ENCODE data around the gene AADACL3.

AADACL3 gene

DNA sequence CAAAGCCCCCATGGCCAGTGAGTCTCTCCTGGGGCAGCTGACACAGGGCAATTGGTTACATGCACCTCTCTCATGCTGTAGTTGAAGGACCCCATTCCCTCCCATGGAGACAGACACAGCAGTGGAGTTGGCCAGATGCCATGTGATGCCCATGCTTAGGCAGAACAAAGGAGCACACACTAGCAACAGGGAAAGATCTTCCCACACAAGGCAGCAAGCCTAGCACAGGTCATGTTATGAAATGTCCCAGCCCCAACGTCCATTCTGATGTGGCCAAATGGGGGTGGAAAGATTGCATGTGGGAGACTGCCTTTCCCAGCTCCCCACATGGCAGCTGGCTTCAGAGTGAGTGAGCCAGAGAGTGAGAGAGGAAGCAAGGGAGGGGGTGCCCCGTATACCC, 37.6 kb upstream of the AADACL3 start:
- no peak for DNase-seq (ENCODE audit: extremely low spot score)
- ChIA-PET CTCF (no interaction called here), POLR2A (no interaction called here)
- TF ChIP-seq BHLHE40 (IDR thresholded peaks at IDR 0.05; ENCODE audit: borderline replicate concordance) (no peak), L3MBTL2 (conservative IDR thresholded peaks at IDR 0.05) (no peak), FOXM1 (IDR thresholded peaks at IDR 0.05; ENCODE audit: borderline replicate concordance) (no peak), LEF1 (IDR thresholded peaks at IDR 0.05; ENCODE audit: borderline replicate concordance) (no peak), SP1 (IDR thresholded peaks at IDR 0.05) (no peak), SUZ12 (IDR thresholded peaks at IDR 0.05) (no peak), NFRKB (IDR thresholded peaks at IDR 0.05) (no peak), HDGF (IDR thresholded peaks at IDR 0.05; ENCODE audit: borderline replicate concordance) (no peak), CTBP1 (IDR thresholded peaks at IDR 0.05; ENCODE audit: borderline replicate concordance) (no peak), ZNF384 (IDR thresholded peaks at IDR 0.05) (no peak), TARDBP (IDR thresholded peaks at IDR 0.05) (no peak), FOXK2 (IDR thresholded peaks at IDR 0.05) (no peak), ARNT (IDR thresholded peaks at IDR 0.05) (no peak)
- TF ChIP-seq, protein P1, sequence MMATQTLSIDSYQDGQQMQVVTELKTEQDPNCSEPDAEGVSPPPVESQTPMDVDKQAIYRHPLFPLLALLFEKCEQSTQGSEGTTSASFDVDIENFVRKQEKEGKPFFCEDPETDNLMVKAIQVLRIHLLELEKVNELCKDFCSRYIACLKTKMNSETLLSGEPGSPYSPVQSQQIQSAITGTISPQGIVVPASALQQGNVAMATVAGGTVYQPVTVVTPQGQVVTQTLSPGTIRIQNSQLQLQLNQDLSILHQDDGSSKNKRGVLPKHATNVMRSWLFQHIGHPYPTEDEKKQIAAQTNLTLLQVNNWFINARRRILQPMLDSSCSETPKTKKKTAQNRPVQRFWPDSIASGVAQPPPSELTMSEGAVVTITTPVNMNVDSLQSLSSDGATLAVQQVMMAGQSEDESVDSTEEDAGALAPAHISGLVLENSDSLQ (IDR thresholded peaks at IDR 0.05): no peak

DNA sequence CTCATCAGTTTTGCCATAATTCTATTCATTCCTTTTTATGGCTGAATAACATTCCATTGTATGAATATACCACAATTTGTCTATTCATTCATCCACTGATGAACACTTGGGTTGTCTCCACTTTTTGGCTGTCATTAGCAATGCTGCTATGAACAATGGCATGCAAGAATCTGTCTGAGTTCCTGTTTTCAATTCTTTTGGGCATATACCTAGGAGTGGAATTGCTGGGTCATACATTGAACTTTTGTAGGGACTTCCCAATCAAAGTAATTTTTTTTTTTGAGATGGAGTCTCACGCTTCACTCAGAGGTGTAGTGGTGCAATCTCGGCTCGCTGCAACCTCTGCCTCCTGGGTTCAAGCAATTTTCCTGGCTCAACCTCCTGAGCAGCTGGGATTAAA, 37.1 kb upstream of the AADACL3 start:
- DNase-seq (ENCODE audit: extremely low spot score): no peak
- ChIA-PET CTCF (no interaction called here), POLR2A (no interaction called here)
- TF ChIP-seq ZNF384 (IDR thresholded peaks at IDR 0.05) (no peak), BHLHE40 (IDR thresholded peaks at IDR 0.05; ENCODE audit: borderline replicate concordance) (no peak), TARDBP (IDR thresholded peaks at IDR 0.05) (no peak), FOXM1 (IDR thresholded peaks at IDR 0.05; ENCODE audit: borderline replicate concordance) (no peak), SP1 (IDR thresholded peaks at IDR 0.05) (no peak), NFRKB (IDR thresholded peaks at IDR 0.05) (no peak), SUZ12 (IDR thresholded peaks at IDR 0.05) (no peak), FOXA1 (IDR thresholded peaks at IDR 0.05) (no peak)
- TF ChIP-seq, protein P1 (IDR thresholded peaks at IDR 0.05): no peak

DNA sequence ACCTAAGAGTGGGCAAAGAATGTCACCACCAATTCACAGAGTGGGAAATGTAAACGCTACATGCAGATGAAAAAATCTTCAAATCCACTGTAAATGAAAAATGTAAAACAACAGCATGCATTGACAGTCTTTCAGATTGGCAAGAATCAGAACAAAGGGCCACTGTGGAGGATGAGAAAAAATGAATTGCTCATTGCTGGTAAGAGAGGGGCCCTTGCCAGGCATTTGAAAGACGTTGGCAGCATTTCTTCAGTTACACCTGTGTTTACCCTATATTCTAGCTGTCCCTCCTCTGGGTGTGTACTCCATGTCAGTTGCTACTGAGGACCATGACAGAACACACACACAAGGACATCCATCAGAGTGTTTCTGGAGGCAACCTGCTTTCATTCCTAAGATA, 25.8 kb upstream of the AADACL3 start:
- DNase-seq (ENCODE audit: extremely low spot score): no peak
- POLR2A ChIA-PET: no interaction called here
- TF ChIP-seq SUZ12 (IDR thresholded peaks at IDR 0.05) (no peak), CTBP1 (IDR thresholded peaks at IDR 0.05; ENCODE audit: borderline replicate concordance) (no peak), FOXA1 (IDR thresholded peaks at IDR 0.05) (no peak), ZNF384 (IDR thresholded peaks at IDR 0.05) (no peak), L3MBTL2 (conservative IDR thresholded peaks at IDR 0.05) (no peak), BHLHE40 (IDR thresholded peaks at IDR 0.05; ENCODE audit: borderline replicate concordance) (no peak), HDGF (IDR thresholded peaks at IDR 0.05; ENCODE audit: borderline replicate concordance) (no peak), TARDBP (IDR thresholded peaks at IDR 0.05) (no peak), LEF1 (IDR thresholded peaks at IDR 0.05; ENCODE audit: borderline replicate concordance) (no peak), FOXM1 (IDR thresholded peaks at IDR 0.05; ENCODE audit: borderline replicate concordance) (no peak)
- TF ChIP-seq, protein P1 (IDR thresholded peaks at IDR 0.05): no peak
- CTCF ChIA-PET: no interaction called here

DNA sequence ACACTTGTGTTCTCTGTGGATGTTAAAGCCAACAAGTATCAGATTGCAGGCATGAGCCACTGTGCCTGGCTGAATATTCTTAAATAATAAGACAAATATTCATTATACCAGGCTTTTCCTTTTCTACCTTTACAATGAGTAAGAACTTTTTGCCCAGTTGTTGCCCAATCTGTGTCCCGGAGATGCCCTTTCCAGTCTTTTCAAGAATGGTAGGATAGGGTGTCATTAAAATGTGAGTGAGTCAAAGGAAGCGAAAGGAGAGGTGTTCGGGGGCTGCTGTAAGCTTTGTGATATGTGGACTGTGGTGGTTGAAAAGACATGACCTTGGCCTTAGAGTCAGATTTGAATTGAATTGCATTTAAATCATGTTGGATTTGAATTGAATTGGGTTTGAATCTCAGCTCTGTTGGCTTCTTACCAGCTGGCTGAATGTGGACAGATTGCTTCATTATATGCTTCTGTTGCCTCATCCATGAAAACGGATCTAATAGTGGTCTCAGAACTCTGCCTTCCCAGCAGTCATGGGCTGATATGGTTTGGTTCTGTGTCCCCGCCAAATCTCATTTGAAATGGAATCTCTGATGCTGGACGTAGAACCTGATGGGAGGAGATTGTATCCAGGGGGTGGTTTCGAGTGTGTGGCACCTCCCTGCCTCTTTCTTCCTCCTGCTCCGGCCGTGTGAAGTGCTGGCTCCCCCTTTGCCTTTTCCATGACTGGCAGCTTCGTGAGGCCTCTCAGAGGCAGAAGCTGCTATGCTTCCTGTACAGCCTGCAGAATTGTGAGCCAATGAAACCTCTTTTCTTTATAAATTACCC, 22.7 kb upstream of the AADACL3 start:
- TF ChIP-seq, protein P1 (IDR thresholded peaks at IDR 0.05): no peak
- no peak for TF ChIP-seq CTBP1 (IDR thresholded peaks at IDR 0.05; ENCODE audit: borderline replicate concordance)
- no peak for TF ChIP-seq FOXM1 (IDR thresholded peaks at IDR 0.05; ENCODE audit: borderline replicate concordance)
- TF ChIP-seq L3MBTL2 (conservative IDR thresholded peaks at IDR 0.05): no peak
- TF ChIP-seq NFRKB (IDR thresholded peaks at IDR 0.05): no peak
- TF ChIP-seq FOXA1 (IDR thresholded peaks at IDR 0.05): no peak
- TF ChIP-seq ZNF384 (IDR thresholded peaks at IDR 0.05): no peak
- no peak for TF ChIP-seq LEF1 (IDR thresholded peaks at IDR 0.05; ENCODE audit: borderline replicate concordance)
- no peak for TF ChIP-seq BHLHE40 (IDR thresholded peaks at IDR 0.05; ENCODE audit: borderline replicate concordance)
- CTCF ChIA-PET: no interaction called here
- no peak for DNase-seq (ENCODE audit: extremely low spot score)
- POLR2A ChIA-PET: no interaction called here

DNA sequence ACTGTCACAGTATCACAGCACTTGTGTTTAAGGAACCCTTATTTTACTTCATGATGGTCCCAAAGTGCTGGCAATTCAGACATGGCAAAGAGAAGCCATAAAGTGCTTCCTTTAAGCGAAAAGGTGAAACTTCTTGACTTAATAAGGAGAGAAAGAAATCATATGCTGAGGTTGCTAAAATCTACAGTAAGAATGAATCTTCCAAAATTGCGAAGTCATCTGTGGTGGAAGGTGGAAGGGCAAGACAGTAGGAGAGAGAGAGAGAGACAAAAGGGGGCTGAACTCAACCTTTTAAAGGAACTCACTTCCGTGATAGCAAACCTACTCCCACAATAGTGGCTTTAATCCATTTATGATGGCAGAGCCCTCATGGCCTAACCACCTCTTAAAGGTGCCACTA, 19.3 kb upstream of the AADACL3 start:
- no peak for TF ChIP-seq SP1 (IDR thresholded peaks at IDR 0.05)
- TF ChIP-seq L3MBTL2 (conservative IDR thresholded peaks at IDR 0.05): no peak
- no peak for TF ChIP-seq BHLHE40 (IDR thresholded peaks at IDR 0.05; ENCODE audit: borderline replicate concordance)
- TF ChIP-seq FOXA1 (IDR thresholded peaks at IDR 0.05): no peak
- TF ChIP-seq ZNF384 (IDR thresholded peaks at IDR 0.05): no peak
- TF ChIP-seq NFRKB (IDR thresholded peaks at IDR 0.05): no peak
- no peak for TF ChIP-seq FOXM1 (IDR thresholded peaks at IDR 0.05; ENCODE audit: borderline replicate concordance)
- TF ChIP-seq, protein P1 (IDR thresholded peaks at IDR 0.05): no peak
- TF ChIP-seq LEF1 (IDR thresholded peaks at IDR 0.05; ENCODE audit: borderline replicate concordance): no peak
- TF ChIP-seq ARNT (IDR thresholded peaks at IDR 0.05): no peak
- TF ChIP-seq SUZ12 (IDR thresholded peaks at IDR 0.05): no peak
- ChIA-PET CTCF (no interaction called here), POLR2A (no interaction called here)
- DNase-seq (ENCODE audit: extremely low spot score): no peak
